Activated gamma-delta T cell (primary cell): Measurements from ENCODE around the gene IGFL1.
"Not testable (repeated sequence)": the region's sequence is repeated elsewhere in the genome, so short reads cannot be mapped to it uniquely, and the experiment has no call there.

Experiments used
- DNase-seq: peaks from one replicate; lab custom pipeline; 2025; lab: John Stamatoyannopoulos, UW

IGFL1 gene

GRCh38 chr19:46270521-46271256 lies 41.1 kb downstream of the IGFL1 start:
- DNase-seq = no peak

DNA sequence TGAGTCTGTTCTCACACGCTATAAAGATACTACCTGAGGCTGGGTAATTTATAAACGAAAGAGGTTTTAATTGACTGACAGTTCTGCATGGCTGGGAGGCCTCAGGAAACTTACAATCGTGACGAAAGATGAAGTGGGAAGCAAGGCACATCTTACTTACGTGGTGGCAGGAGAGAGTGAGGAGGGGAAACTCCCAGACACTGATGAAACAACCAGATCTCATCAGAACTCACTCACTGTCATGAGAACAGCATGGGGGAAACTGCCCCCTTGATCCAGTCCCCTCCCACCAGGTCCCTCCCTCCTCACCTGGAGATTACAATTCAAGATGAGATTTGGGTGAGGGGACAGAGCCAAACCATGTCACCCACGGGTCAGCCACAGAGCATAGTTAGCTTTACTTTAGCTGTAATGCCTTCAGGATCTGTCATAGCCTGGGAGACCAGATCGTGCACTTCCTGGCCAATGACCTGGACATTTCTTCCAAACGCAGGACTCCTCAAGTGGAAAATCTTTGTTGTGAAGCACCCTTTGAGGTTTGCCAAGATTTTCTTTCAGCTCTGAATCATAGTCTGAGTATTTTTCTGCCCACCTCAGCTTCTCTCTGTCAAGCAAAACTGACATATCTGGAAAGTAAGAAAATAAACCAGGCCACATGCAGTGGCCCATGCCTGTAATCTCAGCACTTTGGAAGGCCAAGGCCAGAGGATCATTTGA lies 42.1 kb downstream of the IGFL1 start:
- no peak for DNase-seq

GRCh38 chr19:46273931-46274330 lies 44.4 kb downstream of the IGFL1 start:
- not testable (repeated sequence) for DNase-seq

DNA sequence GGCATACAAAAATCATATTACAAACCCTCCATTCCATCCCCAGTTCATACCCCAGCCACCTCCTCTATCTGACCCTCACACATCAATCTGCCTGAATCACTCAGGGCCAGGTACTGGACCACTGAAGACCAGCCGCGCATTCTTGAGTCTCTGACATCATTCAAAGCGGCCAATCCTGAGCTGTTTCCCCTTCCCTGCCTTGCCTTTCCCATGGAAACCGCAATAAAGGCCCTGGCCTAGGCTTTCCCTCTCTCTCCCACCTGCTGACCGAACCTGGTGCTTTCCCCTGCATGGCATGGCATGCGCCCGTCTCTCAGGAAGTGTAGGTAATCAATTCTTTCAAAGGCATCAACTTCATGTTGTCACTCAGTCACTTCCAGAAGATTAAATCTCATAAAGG lies 49.6 kb downstream of the IGFL1 start:
- DNase-seq = no peak
